SKM-1 (cell line): ENCODE data around the gene TFDP2.
"Not testable (repeated sequence)": the region's sequence is repeated elsewhere in the genome, so short reads cannot be mapped to it uniquely, and the experiment has no call there.

Source experiments
- DNase-seq: peaks from one replicate; lab custom pipeline; 2025; ENCODE audit not compliant: unreplicated experiment; lab: John Stamatoyannopoulos, UW

Gene TFDP2

DNA sequence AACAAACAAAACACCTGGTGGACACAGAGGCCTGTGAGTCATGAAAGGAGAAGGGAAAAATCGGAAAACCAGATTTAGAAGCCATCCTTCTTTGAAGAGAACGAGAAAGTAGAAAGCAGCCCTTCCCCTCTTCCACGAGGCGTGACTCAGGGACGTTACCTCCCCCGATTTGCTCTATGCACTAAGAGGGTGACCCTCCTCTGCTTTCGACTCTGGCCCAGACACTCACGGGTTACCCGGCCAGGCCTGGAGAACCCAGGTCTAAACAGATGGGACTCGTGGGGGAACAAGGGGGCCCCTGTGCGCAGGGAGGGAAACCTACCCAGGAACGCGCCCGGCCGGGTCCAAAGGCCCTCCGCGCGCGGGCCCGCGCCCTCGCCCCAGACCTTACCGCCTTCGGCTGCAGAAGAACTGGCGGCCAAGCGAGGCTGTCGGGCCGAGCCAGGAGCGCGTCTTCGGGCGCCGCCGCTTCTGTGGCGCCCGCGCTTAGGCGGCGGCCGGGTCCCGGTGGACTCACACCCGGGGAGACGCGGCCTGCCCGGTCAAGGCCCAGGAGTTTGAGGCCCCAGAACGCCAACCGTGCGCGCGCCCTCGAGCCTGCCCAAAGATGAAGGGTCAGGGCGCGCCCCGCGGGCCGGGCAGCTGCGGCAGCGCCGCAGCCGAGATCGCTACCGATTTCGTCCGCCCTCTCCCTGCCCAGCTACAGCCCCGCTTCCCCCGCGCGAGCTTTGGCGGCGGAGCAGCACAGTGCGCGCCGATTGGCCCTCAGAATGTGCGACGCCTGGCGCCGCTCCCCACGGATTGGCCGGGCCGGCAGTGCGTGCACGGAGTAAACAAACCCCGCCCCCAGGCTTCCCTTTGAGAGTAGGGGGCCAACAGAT, at the start of gene TFDP2:
TSS of gene TFDP2 (minus strand) at position 753 of the 881 bp plus-strand sequence. CDS start 47,795 bp downstream, outside the sequence.
- DNase-seq, result peak; percentile 51

- no peak for DNase-seq
Measured at GRCh38 chr3:142188846-142189245, 39.5 kb upstream of the TFDP2 start.

DNA sequence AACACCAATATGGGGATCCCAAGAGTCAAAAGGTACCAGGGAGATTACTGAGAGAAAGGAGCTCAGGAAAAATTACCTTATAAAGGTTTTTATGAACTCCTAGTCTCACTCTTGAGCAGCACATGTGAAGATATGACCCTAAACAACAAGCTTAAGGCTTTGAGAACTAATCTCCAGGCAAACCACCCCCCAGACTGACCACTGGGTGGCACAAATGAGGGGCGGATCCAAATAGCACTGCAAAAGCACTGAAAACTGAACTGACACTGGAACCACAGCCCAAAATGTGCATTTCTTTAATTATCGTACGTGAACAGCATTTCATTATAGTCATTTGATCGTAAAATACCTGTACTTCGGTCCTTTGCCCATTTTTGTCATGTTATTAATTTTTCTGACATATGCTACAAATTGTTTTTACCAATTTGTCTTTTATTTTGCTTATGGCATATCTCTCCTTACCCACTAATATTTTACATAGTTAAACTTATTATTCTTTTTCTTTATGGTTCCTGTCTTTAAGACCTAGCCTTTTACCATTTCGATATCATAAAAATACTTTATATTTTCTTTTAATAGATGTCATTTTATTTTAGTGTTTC, 31.5 kb upstream of the TFDP2 start:
- DNase-seq, result peak; percentile 4

GRCh38 chr3:142175478-142175877, 26.1 kb upstream of the TFDP2 start:
- DNase-seq, result no peak

- DNase-seq, result no peak
Measured at GRCh38 chr3:142174559-142174958, 25.2 kb upstream of the TFDP2 start.

GRCh38 chr3:142168514-142168913, 19.2 kb upstream of the TFDP2 start:
- DNase-seq, result no peak

DNA sequence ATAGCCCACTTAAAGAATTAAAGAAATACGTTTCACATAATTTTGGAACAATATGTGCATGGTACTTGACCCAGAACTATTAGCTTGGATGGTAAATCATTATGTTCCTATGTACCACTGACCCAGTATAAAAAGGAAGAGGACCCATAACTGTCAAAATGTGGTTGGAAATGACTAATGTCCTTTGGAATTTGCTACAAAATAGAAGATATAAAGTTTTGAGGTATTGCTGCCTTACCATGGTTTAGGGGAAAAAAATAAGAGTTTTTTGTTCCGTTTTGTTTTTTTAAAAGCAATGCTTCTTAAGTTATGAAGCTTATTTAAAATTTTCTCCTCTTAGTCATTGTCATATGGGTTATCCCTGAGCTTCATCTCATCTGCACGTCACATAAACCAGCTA, 15.8 kb upstream of the TFDP2 start:
- no peak for DNase-seq

DNA sequence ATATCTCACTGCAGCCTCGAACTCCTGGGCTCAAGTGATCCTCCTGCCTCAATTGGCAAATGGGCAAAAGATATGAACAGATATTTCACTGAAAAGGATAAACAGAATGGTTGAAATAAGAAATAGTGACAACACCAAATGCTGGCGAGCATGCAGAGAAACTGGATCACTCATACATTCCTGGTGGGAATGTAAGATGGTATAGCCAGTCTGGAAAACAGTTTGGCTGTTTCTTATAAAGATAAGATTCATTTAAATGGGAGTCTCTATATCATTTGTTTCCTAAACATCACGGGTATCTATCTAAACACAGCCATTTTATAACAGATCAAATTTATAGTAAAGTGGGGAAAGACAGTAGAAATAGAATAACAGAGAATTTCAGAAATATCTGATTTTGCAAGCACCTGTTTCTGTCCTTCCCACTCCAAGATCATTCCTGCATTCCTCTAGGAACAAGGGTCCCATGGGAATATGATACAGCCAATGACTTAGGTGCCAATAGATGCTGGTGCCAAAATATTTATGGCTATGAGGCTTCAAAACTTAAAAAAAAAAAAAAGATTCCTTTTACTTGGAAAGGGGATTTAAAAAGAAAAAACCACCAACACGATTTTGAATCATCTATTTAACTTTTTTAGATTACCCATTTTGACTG, 9.9 kb upstream of the TFDP2 start:
- no peak for DNase-seq

- DNase-seq, result no peak
Measured at GRCh38 chr3:142154186-142154585, 4.8 kb upstream of the TFDP2 start.

DNA sequence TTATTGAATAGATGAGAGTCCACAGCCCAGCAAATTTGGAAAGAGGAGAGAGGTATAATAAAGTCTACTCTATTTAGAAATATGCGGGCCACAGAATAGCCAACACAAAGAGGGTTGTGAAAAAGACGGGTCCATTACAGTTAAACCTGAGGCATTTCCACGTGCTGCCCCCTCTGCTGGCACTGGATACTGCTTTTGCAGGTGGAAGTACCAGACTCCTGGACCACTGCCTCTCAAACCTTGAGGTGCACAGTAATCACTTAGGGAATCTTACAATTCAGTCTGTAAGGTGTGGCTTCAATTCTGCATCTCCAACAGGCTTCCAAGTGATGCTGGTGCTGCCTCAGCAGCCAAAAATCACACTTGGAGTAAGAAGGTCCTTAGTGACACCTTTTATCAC, 3.0 kb upstream of the TFDP2 start:
- no peak for DNase-seq

- DNase-seq, result no peak
Measured at GRCh38 chr3:142151828-142152227, 2.5 kb upstream of the TFDP2 start.

DNA sequence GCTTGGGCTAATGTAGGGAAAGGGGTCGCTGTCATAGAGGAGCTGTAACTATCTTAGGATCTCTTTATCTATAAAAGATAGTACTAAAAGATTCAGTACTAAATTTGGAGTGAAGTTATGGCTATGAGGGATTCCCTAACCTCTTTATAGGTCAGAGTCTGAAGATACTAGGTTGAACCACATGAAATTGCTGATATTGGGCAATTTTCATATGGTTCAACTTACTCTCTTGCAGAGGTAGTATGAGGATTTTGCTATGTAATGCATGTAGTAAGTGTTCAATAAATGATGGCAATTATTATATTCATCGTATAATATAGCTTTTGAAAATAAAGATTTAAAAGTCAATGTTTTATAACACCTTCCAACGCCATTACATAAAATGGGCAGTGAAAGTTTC, 1.9 kb upstream of the TFDP2 start:
- no peak for DNase-seq

DNA sequence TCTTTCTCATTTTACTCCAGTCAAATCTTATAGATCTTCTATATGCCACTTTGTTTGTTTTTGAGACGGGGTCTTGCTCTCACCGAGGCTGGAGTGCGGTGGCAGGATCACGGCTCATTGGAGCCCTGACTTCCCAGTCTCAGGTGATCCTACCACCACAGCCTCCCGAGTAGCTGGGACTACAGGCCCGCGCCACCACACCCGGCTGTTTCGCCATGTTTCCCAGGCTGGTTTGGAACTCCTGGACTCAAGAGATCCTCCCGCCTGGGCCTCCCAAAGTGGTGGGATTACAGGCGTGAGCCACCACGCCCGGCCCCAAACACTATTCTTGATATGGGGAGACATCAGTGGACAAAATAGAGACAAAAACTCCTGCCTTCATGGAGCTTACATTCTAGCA, 927 bp upstream of the TFDP2 start:
- DNase-seq, result no peak

DNA sequence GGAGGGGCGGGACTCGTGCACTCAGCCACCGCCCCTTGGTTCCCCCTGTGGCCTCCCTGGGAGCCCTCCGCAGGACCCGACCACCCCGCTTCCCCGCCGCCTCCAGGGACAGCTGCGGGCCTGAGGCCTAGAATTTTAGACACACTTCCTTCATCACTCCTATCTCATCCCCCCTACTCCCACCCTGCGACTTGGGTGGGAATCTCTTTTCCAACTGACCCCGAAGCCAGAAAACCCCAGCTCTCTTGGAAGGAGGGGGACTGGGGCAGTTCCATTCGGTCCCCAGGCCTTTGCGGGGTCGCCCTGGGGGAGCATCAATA, 289 bp upstream of the TFDP2 start:
- DNase-seq, result no peak

DNA sequence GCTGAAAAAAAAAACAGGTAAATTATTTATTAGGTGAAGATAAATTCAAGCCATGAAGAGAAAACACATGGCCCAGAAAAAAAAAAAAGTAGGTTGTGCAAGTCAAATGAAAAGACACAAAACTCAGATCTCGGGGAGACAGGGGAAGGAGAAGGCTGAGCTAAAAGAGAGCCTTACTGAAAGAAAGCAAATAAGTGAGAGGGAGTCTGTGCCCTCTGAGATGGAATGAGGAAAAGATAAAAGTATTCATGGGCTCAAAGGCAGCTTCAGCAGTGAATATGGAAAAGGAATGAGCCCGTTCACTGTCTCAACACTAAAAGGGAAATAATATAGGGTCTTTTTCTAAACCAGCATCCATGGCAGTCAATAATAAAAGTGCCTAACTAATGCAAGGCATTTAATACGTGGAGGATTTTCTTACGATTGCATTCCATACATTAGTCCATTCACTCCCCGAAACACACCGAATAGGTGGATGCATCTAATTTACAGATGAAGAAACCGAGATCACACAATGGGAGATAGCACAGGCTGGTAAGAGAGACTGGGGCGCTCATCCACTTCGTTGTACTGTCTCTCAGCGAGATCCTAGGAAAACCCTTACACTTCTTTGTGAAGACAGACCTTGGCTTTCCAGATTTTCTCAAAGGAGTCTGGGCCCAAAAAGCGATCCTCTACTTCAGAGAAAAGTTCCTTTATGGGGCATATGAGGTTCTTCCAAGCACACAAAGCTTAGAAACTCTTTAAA, 1.1 kb downstream of the TFDP2 start:
- no peak for DNase-seq

GRCh38 chr3:142144587-142144986, 4.8 kb downstream of the TFDP2 start:
- DNase-seq, result not testable (repeated sequence)

- not testable (repeated sequence) for DNase-seq
Measured at GRCh38 chr3:142140608-142141285, 8.6 kb downstream of the TFDP2 start.

DNA sequence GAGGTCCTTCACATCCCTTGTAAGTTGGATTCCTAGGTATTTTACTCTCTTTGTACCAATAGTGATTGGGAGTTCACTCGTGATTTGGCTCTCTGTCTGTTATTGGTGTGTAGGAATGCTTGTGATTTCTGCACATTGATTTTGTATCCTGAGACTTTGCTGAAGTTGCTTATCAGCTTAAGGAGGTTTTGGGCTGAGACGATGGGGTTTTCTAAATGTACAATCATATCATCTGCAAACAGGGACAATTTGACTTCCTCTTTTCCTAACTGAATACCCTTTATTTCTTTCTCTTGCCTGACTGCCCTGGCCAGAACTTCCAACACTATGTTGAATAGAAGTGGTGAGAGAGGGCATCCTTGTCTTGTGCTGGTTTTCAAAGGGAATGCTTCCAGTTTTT, 12.3 kb downstream of the TFDP2 start:
- DNase-seq, result not testable (repeated sequence)

GRCh38 chr3:142134799-142135325, 14.5 kb downstream of the TFDP2 start:
- no peak for DNase-seq

DNA sequence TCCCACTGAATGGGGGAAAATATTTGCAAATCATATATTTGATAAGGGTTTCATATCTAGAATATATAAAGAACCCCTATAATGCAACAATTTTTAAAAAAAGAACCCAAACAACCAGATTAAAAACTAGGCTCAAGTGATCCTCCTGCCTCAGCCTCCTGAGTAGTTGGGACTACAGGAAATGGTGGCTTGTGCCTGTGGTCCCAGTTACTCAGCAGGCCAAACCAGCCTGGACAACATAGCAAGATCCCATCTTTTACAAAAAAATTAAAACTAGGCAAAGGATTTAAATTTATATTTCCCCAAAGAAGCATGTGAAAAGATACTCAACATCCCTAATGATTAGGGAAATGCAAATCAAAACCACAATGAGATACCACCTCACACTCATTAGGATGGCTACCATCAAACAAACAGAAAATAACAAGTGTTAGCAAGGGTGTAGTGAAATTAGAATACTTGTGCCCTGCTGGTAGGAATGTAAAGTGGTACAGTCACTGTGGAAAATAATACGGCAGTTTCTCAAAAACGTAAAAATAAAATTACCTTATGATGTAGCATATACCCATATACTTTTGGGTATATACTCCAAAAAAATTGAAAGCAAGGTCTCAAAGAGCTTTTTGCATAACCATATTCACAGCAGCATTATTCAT, 19.7 kb downstream of the TFDP2 start:
- DNase-seq, result no peak
